BJ (cell line): Measurements from ENCODE around the gene RABL6. TPM values are rescaled to one million over a fixed set of nuclear protein-coding genes. Genes with fewer than 3 reads are reported as not detected.

Source experiments
- CTCF ChIA-PET: fragments of 350-600 bp; formaldehyde crosslinking; extraction: SDS; loops from one replicate; lab custom pipeline; 2021; ENCODE audit warnings: antibody characterized with exemption, inconsistent platforms; lab: Yijun Ruan, JAX
- POLR2A ChIA-PET: fragments of 300-600 bp; sonication (Branson Sonifier 250); formaldehyde crosslinking; extraction: SDS; loops from one replicate; lab custom pipeline; 2021; ENCODE audit warnings: antibody characterized with exemption; lab: Charles Lee
- DNase-seq: peaks from one replicate; pipeline ENCODE4 v3.0.0-alpha.2; 2011; ENCODE audit warnings: low read depth
- H3K27me3 ChIP-seq: 2 replicates; pipeline ENCODE4 v1.6.0; 2011; ENCODE audit warnings: low read length; ENCODE audit not compliant: control insufficient read depth, insufficient read depth
- H3K36me3 ChIP-seq: 2 replicates; pipeline ENCODE4 v1.5.1; 2011; ENCODE audit warnings: low read length; ENCODE audit not compliant: control insufficient read depth, insufficient read depth
- H3K4me3 ChIP-seq: 2 replicates; pipeline ENCODE4 v1.5.1; 2011; ENCODE audit warnings: low read depth, mild to moderate bottlenecking, control low read depth, low read length
- CTCF ChIP-seq: IDR thresholded peaks from 2 replicates; pipeline ENCODE4 v1.5.1; 2011; ENCODE audit warnings: low read depth, mild to moderate bottlenecking, control low read depth, inconsistent platforms, low read length, moderate library complexity; ENCODE audit not compliant: insufficient read depth
- polyA plus RNA-seq: library from polyadenylated mRNA; depleted of rRNA; stranded (reverse); fragments of >200 nt; gene quantifications from 2 replicates; pipeline ENCODE4 v1.2.3, GENCODE V29; 2011

The RABL6 gene
- polyA plus RNA-seq, 1 experiment = 60.2 TPM

GRCh38 chr9:136825295-136826187 is 17.8 kb downstream of the RABL6 start:
- ChIA-PET CTCF (interaction anchor here (0.6 to 5.3 kb wide), 3 partner anchors 17 to 135 kb away, joined by 3 to 21 read pairs (median 3); partner anchors contain the start of gene AJM1), POLR2A (no interaction called here)
- DNase-seq = no peak
- Histone ChIP-seq H3K36me3 (peaks cover 40% of the 10 kb centered on the region), H3K4me3 (no peak overlapping the region), H3K27me3 (no peaks in the 10 kb centered on the region)
- no peak for TF ChIP-seq CTCF

DNA sequence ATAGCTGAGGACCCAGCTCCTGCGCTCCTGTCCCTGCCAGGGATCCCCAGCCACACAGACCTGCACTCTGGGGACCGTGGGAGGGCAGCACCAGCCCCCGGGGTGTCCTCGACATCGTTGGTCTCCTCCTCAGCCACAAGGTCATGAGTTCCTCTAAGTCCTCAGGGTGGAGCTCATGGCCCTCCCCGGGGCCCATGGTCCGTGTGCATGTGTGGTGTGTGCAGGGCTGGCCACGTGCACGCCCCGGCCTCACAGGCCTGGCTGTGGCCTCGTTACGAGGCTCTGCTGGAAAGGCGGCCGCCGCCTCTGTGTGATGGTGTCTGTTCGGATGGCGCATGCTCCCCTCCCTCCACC is 18.4 kb downstream of the RABL6 start:
- CTCF ChIA-PET = interaction anchor here (1.0 to 5.3 kb wide), 3 partner anchors 16 to 38 kb away, joined by 3 to 21 read pairs (median 3); partner anchors contain the start of gene AJM1
- no peaks in the 10 kb centered on the region for H3K27me3 ChIP-seq
- H3K36me3 ChIP-seq = peaks cover 40% of the 10 kb centered on the region
- no peak overlapping the region for H3K4me3 ChIP-seq
- POLR2A ChIA-PET = no interaction called here
- no peak for TF ChIP-seq CTCF
- no peak for DNase-seq

DNA sequence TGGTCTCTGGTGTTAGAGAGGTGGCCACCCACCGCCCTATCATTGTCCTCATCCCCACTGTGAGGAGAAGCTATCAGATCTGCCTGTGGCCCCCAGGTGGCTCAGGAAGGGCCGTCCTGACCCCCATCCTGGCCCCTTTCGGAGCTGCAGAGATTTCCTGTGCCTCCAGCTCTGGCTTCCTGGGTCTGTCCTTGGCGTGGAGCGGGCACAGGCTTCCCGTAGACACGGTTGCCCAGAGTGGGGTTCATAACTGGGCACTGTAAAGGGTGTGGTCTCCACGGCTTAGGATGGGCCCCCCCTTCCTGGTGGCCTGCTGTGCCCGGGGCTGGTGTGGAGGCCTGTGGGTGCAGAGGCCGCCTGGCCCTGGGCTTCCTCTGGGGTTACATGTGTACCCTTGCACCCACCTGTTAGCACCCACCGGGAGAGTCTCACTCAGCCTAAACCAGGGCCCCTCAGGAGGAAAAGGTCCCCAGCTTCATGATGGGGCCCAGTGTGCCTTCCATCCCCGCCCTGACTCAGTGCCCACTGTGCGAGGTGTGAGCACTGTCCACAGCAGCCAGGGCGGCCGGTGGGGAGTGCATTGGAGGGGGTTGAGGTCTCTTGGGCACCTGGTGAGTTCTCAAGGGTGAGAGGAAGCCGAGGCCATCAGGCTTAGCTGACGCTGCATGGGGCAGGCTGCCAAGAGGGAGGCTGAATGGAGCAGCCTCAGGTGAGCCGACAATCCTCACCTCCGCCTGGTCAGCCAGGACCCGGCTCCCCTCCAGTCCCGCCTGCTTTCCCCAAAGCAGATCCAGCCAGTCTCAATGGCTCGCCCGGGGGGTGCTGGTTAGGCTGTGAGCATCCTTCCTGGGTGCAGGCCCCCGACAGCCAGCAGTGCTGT is 19.2 kb downstream of the RABL6 start:
- Histone ChIP-seq H3K36me3 (peaks cover 45% of the 10 kb centered on the region), H3K4me3 (no peak overlapping the region), H3K27me3 (no peaks in the 10 kb centered on the region)
- CTCF ChIA-PET = interaction anchor here (0.7 to 5.3 kb wide), 4 partner anchors 15 to 39 kb away, joined by 3 to 21 read pairs (median 4); partner anchors contain the start of gene AJM1
- DNase-seq = no peak
- POLR2A ChIA-PET = no interaction called here
- TF ChIP-seq CTCF = no peak

DNA sequence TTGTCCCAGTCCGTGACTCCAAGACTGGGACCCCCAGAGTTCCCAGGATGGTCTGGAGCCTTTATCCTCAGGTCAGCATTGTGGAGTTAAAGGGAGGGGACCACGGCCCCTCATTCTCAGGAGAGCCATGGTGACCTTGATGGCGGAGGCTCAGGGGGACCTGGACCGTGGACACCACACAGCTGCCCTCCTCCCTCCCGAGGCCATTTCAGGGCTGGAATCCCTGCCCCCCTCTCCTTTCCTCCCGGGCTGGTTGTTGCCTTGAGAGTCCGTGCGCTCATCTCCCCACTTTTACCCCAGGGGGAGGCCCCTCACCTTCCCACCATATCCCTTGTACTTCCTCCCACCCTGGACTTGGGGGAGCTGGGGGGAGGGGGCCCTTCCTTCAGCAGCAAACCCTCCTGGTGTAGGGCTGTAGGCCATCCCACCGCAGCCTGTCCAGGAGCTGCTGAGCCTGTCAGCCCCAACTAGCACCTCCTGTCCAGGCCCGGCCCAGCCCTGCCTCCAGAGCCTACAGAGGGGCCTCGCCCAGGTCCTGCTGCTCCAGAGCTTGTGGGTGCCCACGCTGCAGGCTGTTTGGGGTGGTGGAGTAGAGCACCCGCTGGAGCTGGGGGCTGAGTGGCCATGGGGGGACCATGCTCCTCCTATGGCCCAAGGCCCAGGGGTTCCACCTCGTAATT is 20.2 kb downstream of the RABL6 start:
- ChIA-PET POLR2A (no interaction called here), CTCF (interaction anchor here (0.7 to 2.8 kb wide), 2 partner anchors 14 to 36 kb away, joined by 4 to 16 read pairs; partner anchors contain the start of gene AJM1)
- TF ChIP-seq CTCF = no peak
- H3K36me3 ChIP-seq = peaks cover 49% of the 10 kb centered on the region
- no peak for DNase-seq
- H3K4me3 ChIP-seq = no peak overlapping the region
- H3K27me3 ChIP-seq = no peaks in the 10 kb centered on the region
